SJSA1 (cell line): ENCODE measurements around the gene DPYD. TPM values are rescaled to one million over a fixed set of nuclear protein-coding genes. Genes with fewer than 3 reads are reported as not detected.

Experiments
- DNase-seq, 2 experiments: peaks; one replicate each; pipeline ENCODE4 v3.0.0-alpha.2; 2015 to 2020; ENCODE audit warnings: low spot score in 2 of 2, low read depth in 1 of 2
- H3K27ac ChIP-seq: fragments of 250-450 bp; sonication (Bioruptor Pico); 2 replicates; pipeline ENCODE4 v1.5.1; 2020; ENCODE audit warnings: mild to moderate bottlenecking, moderate library complexity
- H3K27me3 ChIP-seq: fragments of 250-450 bp; sonication (Bioruptor Pico); replicated peaks from 2 replicates; pipeline ENCODE4 v1.5.1; 2020; ENCODE audit warnings: mild to moderate bottlenecking, moderate library complexity
- H3K36me3 ChIP-seq: fragments of 250-450 bp; sonication (Bioruptor Pico); 2 replicates; pipeline ENCODE4 v1.5.1; 2020; ENCODE audit warnings: mild to moderate bottlenecking
- H3K4me1 ChIP-seq: fragments of 250-450 bp; sonication (Bioruptor Pico); replicated peaks from 2 replicates; pipeline ENCODE4 v1.6.1; 2021; ENCODE audit warnings: mild to moderate bottlenecking
- H3K4me3 ChIP-seq: fragments of 250-450 bp; sonication (Bioruptor Pico); 2 replicates; pipeline ENCODE4 v1.5.1; 2020; ENCODE audit warnings: mild to moderate bottlenecking
- H3K9me3 ChIP-seq: fragments of 250-450 bp; sonication (Bioruptor Pico); replicated peaks from 2 replicates; pipeline ENCODE4 v1.5.1; 2020; ENCODE audit warnings: mild to moderate bottlenecking
- total RNA-seq: library from RNA; depleted of rRNA; stranded (reverse); fragments of >200 nt; shearing (Covaris generic); gene quantifications from 2 replicates; pipeline ENCODE4 v1.2.3, GENCODE V29; 2014

DPYD gene
- total RNA-seq, 1 experiment from 2014 or later, result 31.4 TPM

DNA sequence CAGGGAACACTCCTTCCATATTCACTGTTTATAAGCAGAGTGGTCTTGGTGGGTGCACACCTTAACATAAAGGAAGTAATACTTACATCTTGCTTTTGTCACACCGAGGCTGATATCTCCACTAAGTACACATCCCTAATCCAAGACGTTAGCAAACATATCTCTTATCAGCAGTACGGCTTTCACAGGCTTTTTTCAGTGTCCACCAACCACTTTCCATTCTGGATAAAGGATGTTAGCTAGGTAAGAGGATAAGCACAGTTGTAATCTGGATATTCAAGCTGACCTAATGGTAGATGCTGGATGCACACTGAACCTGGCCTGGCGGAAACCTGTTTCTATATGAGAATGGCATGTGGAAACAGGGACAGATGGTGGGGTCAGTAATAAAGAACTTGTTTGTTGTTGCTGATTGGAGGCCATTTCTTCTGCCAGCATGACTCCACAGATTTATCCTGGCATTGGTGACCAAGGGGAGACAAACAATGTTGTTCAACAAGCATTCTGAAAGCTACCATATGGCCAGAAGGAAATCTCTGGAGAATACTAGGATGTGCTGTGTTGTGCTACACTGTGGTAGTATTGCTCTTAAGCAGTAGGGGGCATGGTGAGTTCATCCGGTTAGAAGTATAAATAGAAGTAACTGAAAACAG is 782.8 kb downstream of the DPYD start:
- DNase-seq, result peak; percentile 46 to 55
- Histone ChIP-seq H3K36me3 (no peaks in the 10 kb centered on the region), H3K27me3 (no peaks in the 10 kb centered on the region), H3K4me1 (peaks cover 24% of the 10 kb centered on the region), H3K27ac (peak overlapping the region; percentile 28), H3K9me3 (no peaks in the 10 kb centered on the region), H3K4me3 (no peak overlapping the region)

DNA sequence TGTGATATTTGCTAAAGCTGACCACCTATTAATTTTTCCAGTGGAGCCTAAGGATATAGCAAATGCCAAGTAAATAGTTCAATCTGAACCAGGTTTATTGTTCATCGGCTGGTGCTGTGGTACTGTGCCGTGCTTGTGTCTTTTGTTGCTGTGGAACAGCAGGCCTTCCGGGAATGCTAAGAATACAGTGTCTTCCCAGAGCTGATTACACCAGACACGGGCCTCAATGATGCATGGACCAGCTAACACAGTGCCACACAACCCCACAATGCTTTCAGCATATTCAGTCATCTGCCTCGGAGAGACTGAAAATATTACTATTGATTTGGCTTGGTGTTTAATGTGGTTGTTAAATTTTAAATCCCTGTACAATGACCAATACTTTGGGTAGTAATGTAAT is 783.8 kb downstream of the DPYD start:
- Histone ChIP-seq H3K36me3 (no peaks in the 10 kb centered on the region), H3K4me3 (no peak overlapping the region), H3K27ac (no peak overlapping the region), H3K9me3 (no peaks in the 10 kb centered on the region), H3K4me1 (peaks cover 23% of the 10 kb centered on the region), H3K27me3 (no peaks in the 10 kb centered on the region)
- no peak for DNase-seq

- DNase-seq, result no peak
- H3K36me3 ChIP-seq, result no peaks in the 10 kb centered on the region
- H3K4me3 ChIP-seq, result no peak overlapping the region
Observed at GRCh38 chr1:97135972-97136371, 784.9 kb downstream of the DPYD start.

GRCh38 chr1:97128426-97128825 is 792.4 kb downstream of the DPYD start:
- Histone ChIP-seq H3K27ac (no peak overlapping the region), H3K9me3 (no peaks in the 10 kb centered on the region; the same call in 1 of the 2 replicates), H3K36me3 (no peaks in the 10 kb centered on the region), H3K4me3 (no peak overlapping the region), H3K27me3 (no peaks in the 10 kb centered on the region), H3K4me1 (peaks cover 7% of the 10 kb centered on the region)
- DNase-seq, result no peak

More at GRCh38 chr1:97135972-97136371, 784.9 kb downstream of the DPYD start:
- no peaks in the 10 kb centered on the region for H3K9me3 ChIP-seq
- H3K27ac ChIP-seq, result no peak overlapping the region
- H3K4me1 ChIP-seq, result peaks cover 23% of the 10 kb centered on the region
- no peaks in the 10 kb centered on the region for H3K27me3 ChIP-seq

DNA sequence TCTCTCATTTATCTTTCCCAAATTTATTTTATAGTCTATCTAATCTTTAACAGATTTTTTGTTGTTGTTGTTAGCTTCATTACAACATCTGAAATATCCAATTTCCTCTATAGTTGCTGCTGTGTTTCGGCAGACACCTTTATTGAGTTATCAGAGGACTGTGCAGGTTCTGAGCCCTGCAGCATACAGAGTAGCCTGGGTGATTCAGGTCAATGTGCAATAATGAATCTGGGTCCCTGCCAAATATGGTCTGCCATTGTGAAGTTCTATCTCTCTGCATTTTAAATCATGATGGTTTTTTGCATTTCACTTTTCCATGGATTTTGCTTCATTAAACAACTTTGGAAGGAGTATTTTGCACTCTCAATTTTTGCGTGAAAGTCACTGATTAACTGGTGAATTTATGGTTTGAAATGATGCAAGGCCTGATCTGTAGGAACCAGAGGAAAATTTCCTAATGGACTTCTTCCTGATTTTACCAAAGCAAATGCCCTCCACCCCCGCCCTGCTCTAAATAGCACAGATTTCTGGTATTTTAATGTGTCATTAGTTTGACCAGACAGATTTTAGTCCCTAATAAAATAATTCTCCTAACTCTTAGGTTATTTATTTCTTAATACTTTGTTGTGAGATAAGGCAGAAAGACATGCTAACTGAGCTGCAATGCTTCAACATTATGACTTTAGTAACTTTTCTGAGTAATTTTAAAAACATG is 797.0 kb downstream of the DPYD start:
- Histone ChIP-seq H3K27me3 (no peaks in the 10 kb centered on the region), H3K4me3 (no peak overlapping the region), H3K36me3 (no peaks in the 10 kb centered on the region), H3K4me1 (peaks cover 7% of the 10 kb centered on the region), H3K9me3 (no peaks in the 10 kb centered on the region; the same call in 1 of the 2 replicates), H3K27ac (no peak overlapping the region)
- DNase-seq, result no peak

DNA sequence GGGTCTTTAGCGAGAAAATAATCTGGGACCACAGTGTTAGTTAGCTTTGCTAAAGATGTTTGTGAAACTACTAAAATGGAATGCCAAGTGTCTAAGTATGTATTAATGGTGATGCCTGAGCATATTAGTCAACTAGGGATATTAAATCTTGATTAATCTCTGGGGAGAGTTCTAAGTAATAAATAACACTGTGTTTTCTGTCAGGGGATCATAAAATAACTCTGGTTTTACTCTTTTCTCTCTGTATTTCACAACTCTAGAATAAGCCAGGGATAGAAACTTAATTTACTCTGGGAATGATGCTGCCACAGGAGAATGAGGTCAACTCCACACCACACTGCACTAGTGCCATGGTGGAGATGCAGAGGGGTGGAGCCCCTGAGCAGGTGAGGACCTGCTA is 800.0 kb downstream of the DPYD start:
- no peak for DNase-seq
- H3K36me3 ChIP-seq, result no peaks in the 10 kb centered on the region
- no peak overlapping the region for H3K27ac ChIP-seq
- no peaks in the 10 kb centered on the region for H3K9me3 ChIP-seq
- H3K27me3 ChIP-seq, result no peaks in the 10 kb centered on the region
- H3K4me3 ChIP-seq, result no peak overlapping the region
- no peaks in the 10 kb centered on the region for H3K4me1 ChIP-seq

DNA sequence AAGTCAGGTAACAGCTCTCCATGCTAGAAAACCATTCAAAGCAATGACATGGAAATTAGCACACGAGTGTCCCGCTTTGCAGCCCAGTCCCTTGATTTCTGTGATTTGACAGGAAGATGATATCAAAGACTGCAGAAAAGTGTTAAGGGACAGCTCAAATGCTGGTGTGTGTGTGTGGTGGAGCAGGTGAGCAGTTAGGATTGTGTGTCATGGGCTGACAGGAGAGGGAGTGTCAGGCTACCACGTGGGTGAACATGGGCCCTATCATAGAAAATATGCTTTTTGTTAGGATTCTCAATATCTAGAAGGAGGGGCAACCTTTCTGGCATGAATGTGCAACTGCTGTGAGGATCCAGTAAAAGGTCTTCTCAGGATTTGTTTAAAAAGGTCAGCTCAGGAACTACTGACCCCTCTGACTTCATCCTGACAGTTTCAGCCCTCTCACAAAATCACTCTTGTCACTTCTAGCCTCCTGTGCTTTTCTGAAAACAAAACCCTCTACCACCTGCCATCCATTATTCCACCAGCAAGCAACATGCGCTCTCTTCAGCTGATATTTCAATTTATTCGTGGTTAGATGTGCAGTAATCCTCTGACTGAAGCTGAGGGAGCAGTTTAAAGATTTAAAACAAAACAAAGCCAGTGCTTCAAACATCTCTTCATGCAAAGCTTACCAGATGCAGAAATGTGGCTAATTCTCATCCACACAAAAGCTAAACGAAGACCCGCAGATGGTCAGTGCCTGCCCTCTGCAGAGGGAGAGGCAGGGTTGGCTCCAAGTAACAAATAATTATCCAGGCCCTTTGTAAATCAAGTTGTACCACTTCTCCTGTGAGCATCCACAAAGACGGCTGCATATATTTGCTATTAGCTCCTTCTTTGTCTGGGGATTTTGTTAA is 801.3 kb downstream of the DPYD start:
- Histone ChIP-seq H3K9me3 (no peaks in the 10 kb centered on the region), H3K36me3 (no peaks in the 10 kb centered on the region), H3K4me1 (no peaks in the 10 kb centered on the region), H3K4me3 (no peak overlapping the region), H3K27ac (no peak overlapping the region), H3K27me3 (no peaks in the 10 kb centered on the region)
- DNase-seq, result no peak

- H3K4me1 ChIP-seq, result no peaks in the 10 kb centered on the region
- H3K27me3 ChIP-seq, result no peaks in the 10 kb centered on the region
- no peaks in the 10 kb centered on the region for H3K9me3 ChIP-seq
- no peak overlapping the region for H3K27ac ChIP-seq
- no peaks in the 10 kb centered on the region for H3K36me3 ChIP-seq
- H3K4me3 ChIP-seq, result no peak overlapping the region
- no peak for DNase-seq
Observed at GRCh38 chr1:97114842-97115241, 806.0 kb downstream of the DPYD start.

DNA sequence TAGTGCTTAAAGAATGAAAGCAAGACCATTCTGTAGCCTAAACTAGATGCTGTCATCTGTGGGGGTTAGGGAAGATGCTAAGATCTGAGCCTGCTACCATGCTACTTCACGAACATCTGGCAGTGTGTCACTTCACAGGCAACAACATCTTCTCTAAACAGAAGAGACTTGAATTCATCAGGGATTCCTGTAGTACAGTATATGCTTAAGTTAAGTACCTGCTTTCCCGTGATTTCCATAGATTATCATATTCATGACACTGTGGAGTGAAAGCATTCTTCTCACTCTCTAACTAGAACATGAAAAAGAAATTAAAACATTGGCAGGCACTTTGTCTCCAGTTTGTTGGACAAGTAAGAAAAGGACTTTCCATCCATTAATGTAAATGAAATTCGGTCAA is 808.4 kb downstream of the DPYD start:
- Histone ChIP-seq H3K27ac (no peak overlapping the region), H3K4me3 (no peak overlapping the region), H3K36me3 (no peaks in the 10 kb centered on the region), H3K27me3 (no peaks in the 10 kb centered on the region), H3K4me1 (peaks cover 10% of the 10 kb centered on the region), H3K9me3 (no peaks in the 10 kb centered on the region)
- no peak for DNase-seq

DNA sequence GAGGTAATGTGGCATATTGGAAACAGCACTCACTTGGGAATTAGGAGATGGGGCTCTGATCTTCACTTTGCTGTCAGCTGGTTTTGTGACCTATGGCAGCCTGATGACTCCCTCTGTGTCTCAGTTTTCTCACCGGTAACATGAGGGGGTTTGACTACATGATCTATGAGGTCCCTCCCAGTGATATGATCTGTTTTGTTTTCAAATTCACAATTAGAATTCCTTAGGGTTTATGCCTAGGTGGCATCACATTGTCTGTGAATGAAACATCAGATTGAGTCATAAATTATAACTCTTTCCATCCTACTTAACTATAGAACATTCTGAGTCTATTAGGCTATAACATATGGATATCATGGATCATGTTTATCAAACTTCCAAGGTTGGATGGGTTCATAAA is 812.7 kb downstream of the DPYD start:
- Histone ChIP-seq H3K9me3 (0 out of 2 replicates have a peak, but pooled peaks cover 3% of the 10 kb centered on the region), H3K27me3 (no peaks in the 10 kb centered on the region), H3K27ac (no peak overlapping the region), H3K36me3 (no peaks in the 10 kb centered on the region), H3K4me3 (no peak overlapping the region), H3K4me1 (peaks cover 10% of the 10 kb centered on the region)
- DNase-seq, result peak in 1 of 2 experiments; percentile 19

- no peak for DNase-seq
- Histone ChIP-seq H3K36me3 (no peaks in the 10 kb centered on the region), H3K4me3 (no peak overlapping the region), H3K4me1 (peaks cover 10% of the 10 kb centered on the region), H3K27me3 (no peaks in the 10 kb centered on the region), H3K27ac (no peak overlapping the region), H3K9me3 (0 out of 2 replicates have a peak, but pooled peaks cover 3% of the 10 kb centered on the region)
Observed at GRCh38 chr1:97105531-97105930, 815.3 kb downstream of the DPYD start.

GRCh38 chr1:97101509-97101908 is 819.3 kb downstream of the DPYD start:
- Histone ChIP-seq H3K27me3 (no peaks in the 10 kb centered on the region), H3K9me3 (0 out of 2 replicates have a peak, but pooled peaks cover 3% of the 10 kb centered on the region), H3K36me3 (no peaks in the 10 kb centered on the region), H3K4me1 (no peaks in the 10 kb centered on the region), H3K27ac (no peak overlapping the region), H3K4me3 (no peak overlapping the region)
- DNase-seq, result no peak

DNA sequence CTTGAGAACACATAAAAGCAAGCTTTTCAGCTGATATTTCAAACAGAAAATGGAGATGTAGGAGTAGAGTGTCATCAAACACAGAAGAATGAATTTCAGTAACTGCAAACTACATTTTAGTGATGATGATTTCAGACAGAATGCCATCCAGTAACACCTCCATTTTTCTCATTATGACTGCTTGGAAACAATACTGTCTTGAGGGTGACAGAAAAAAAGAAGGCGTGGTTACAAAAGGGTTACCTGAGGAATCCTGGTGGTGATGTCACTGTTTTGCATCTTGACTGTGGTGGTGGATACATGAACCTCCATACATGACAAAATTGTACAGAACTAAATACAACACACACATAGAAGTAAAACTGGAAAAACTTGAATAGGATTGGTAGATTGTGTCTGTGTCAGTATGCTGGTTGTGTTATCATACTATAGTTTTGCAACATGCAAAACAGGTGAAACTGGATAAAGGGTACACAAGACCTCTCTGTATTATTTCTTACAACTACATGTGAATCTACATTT is 823.4 kb downstream of the DPYD start:
- H3K36me3 ChIP-seq, result no peaks in the 10 kb centered on the region
- H3K9me3 ChIP-seq, result no peaks in the 10 kb centered on the region
- no peak overlapping the region for H3K4me3 ChIP-seq
- no peak overlapping the region for H3K27ac ChIP-seq
- DNase-seq, result no peak
- peaks cover 22% of the 10 kb centered on the region for H3K4me1 ChIP-seq
- no peaks in the 10 kb centered on the region for H3K27me3 ChIP-seq
